Measurements from ENCODE around the gene SRRM1. TPM values are rescaled to one million over a fixed set of nuclear protein-coding genes. Genes with fewer than 3 reads are reported as not detected.

The SRRM1 gene, protein sequence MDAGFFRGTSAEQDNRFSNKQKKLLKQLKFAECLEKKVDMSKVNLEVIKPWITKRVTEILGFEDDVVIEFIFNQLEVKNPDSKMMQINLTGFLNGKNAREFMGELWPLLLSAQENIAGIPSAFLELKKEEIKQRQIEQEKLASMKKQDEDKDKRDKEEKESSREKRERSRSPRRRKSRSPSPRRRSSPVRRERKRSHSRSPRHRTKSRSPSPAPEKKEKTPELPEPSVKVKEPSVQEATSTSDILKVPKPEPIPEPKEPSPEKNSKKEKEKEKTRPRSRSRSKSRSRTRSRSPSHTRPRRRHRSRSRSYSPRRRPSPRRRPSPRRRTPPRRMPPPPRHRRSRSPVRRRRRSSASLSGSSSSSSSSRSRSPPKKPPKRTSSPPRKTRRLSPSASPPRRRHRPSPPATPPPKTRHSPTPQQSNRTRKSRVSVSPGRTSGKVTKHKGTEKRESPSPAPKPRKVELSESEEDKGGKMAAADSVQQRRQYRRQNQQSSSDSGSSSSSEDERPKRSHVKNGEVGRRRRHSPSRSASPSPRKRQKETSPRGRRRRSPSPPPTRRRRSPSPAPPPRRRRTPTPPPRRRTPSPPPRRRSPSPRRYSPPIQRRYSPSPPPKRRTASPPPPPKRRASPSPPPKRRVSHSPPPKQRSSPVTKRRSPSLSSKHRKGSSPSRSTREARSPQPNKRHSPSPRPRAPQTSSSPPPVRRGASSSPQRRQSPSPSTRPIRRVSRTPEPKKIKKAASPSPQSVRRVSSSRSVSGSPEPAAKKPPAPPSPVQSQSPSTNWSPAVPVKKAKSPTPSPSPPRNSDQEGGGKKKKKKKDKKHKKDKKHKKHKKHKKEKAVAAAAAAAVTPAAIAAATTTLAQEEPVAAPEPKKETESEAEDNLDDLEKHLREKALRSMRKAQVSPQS
- total RNA-seq: 100 to 1,000 TPM; 183 to 191 TPM

DNA sequence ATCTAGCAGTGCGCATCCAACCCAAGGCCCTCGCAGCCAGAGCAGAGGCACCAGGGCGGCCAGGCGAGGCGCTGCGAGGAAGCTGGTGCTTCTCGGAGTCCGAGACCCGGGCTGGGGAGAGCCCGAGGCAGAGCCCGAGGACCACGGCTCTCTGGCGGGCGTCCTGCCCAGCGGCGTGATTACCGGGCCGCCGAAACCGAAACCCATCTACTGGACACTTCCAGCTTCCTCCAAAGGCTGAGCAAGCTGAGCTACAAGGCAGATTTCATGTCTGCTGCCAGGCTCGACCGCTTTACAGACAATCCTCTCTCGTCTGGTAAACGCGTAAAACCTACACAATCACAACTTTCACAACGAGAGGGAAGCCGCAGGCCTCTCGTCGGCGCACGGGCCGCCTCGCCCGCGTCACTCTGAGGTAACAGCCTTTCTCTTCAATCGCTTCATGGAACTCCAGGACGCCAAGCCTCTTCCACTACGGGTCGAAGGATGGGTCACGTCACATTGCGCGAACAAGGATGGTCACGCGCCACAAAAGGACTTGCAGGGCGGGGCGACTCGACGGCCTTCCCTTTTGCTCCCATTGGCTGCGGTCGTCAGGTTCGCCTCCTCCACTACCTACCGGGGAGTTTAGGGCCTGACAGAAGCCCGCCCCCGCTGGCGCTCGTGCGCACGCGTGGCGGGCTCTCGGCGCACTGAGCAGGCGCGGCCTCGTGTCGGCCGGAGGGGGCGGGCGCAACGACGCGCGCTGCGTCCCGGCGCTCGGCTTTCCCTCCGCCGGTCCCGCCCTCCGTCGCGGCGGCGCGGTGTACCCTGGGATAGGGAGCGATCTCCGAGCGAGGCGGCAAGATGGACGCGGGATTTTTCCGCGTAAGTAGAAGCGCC lies at the start of gene SRRM1:
Gene SRRM1 (plus strand): TSS at position 822 of the 882 bp plus-strand sequence. CDS start 25 bp downstream, at position 847.
- peak; percentile 99 for DNase-seq
- Mint-ChIP-seq H3K9me3 (no peaks in the 10 kb centered on the region), H3K4me3 (peak within 1 kb of the TSS; percentile 97), H3K4me1 (peaks cover 50% of the 10 kb centered on the region), H3K27me3 (no peaks in the 10 kb centered on the region), H3K36me3 (ENCODE audit: low read depth) (peaks cover 30% of the 10 kb centered on the region), H3K27ac (peak within 1 kb of the TSS; percentile 100)
- ChIA-PET CTCF (interaction anchor here (0.5 to 1.2 kb wide), 7 partner anchors 12 to 444 kb away, joined by 3 to 4 read pairs (median 3); partner anchors contain the start of gene NIPAL3), POLR2A (interaction anchor here (0.6 to 0.7 kb wide), 2 partner anchors 178 to 265 kb away, joined by 3 to 4 read pairs; no protein-coding TSS in a partner anchor)

DNA sequence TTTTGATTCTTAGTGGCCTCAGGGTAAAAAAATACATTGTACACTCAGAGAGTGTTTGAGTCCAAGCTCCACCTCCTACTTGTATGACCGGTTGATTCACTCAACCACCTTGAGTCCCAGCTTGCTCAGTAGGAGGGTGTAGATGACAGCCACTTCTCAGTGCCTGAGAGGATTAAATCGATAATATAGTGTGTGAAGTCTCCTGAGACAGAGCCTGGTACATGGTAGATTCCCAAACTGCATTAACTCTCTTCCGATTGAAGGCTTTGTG lies 48.8 kb upstream of the SRRM1 start:
- no peak overlapping the region for H3K27ac Mint-ChIP-seq
- H3K36me3 Mint-ChIP-seq (ENCODE audit: low read depth): no peaks in the 10 kb centered on the region
- H3K9me3 Mint-ChIP-seq: no peaks in the 10 kb centered on the region
- no peak overlapping the region for H3K4me3 Mint-ChIP-seq
- no peaks in the 10 kb centered on the region for H3K4me1 Mint-ChIP-seq
- no peak for DNase-seq
- H3K27me3 Mint-ChIP-seq: peaks cover 6% of the 10 kb centered on the region
- ChIA-PET CTCF (no interaction called here), POLR2A (no interaction called here)

DNA sequence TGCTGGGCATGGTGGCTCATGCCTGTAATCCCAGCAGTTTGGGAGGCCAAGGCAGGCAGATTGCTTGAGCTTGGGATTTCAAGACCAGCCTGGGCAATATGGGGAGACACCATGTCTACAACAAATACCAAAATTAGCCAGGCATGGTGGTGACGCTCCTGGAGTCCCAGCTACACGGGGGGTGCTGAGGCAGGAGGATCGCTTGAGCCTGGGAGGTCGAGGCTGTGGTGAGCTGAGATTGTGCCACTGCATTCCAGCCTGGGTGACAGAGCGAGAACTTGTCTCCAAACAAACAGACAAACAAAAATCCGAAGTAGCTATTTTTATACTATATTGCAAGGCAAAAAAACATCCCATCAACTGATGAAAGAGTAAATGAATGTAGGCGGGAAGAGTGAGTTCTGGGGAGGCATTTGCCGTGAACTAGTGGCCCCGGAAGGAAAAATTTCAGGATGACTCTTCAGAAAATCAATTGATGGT lies 46.7 kb upstream of the SRRM1 start:
- ChIA-PET CTCF (interaction anchor here (0.6 to 2.5 kb wide), 5 partner anchors 9 to 623 kb away, joined by 3 to 8 read pairs (median 3); no protein-coding TSS in a partner anchor), POLR2A (no interaction called here)
- Mint-ChIP-seq H3K36me3 (ENCODE audit: low read depth) (no peaks in the 10 kb centered on the region), H3K27ac (no peak overlapping the region), H3K4me3 (no peak overlapping the region), H3K27me3 (peaks cover 6% of the 10 kb centered on the region), H3K4me1 (no peaks in the 10 kb centered on the region), H3K9me3 (no peaks in the 10 kb centered on the region)
- DNase-seq: no peak

DNA sequence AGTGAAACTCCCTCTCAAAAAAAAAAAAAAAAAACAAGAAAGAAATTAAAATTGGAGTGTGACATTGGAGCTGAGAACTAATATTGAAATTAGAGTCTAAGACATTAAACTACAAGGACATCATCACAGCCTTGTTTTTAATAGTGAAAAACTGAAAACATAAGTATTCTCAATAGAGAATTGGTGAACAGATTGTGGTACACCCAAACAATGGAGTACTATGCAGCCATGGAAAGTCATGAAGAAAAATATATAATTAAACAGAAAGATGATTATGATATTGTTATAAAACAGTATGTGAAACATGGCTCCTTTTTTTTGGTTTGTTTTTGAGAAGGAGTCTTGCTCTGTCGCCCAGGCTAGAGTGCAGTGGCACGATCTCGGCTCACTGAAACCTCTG lies 43.8 kb upstream of the SRRM1 start:
- no peak overlapping the region for H3K27ac Mint-ChIP-seq
- no peaks in the 10 kb centered on the region for H3K4me1 Mint-ChIP-seq
- no peak for DNase-seq
- no peaks in the 10 kb centered on the region for H3K9me3 Mint-ChIP-seq
- no peaks in the 10 kb centered on the region for H3K36me3 Mint-ChIP-seq (ENCODE audit: low read depth)
- ChIA-PET POLR2A (no interaction called here), CTCF (interaction anchor here (0.7 kb wide), 1 partner anchor 57 kb away, joined by 3 read pairs; no protein-coding TSS in a partner anchor)
- H3K4me3 Mint-ChIP-seq: no peak overlapping the region
- peaks cover 6% of the 10 kb centered on the region for H3K27me3 Mint-ChIP-seq

DNA sequence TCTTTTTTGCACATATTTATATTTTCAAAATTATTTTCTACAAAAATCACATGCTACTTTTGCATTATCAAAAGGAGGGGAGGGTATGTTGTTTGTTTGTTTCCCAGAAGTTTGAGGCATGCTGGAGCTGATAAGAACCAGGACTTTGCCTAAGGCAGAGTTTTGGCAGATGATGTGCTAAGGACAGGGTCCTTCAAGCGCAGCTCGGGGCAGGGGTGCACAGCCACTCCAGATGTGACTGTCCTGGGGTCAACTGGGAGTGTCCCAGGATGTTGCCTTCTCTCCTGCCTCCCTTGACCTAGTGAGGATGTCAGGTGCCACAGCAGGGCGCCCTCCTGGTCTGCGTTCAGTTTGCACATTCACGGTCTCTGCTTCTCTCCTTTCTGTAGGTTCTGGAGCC lies 42.6 kb upstream of the SRRM1 start:
- Mint-ChIP-seq H3K36me3 (ENCODE audit: low read depth) (no peaks in the 10 kb centered on the region), H3K27me3 (peaks cover 3% of the 10 kb centered on the region), H3K4me3 (no peak overlapping the region), H3K4me1 (no peaks in the 10 kb centered on the region), H3K9me3 (no peaks in the 10 kb centered on the region), H3K27ac (no peak overlapping the region)
- no peak for DNase-seq
- ChIA-PET POLR2A (no interaction called here), CTCF (interaction anchor here (0.9 kb wide), 1 partner anchor 14 kb away, joined by 4 read pairs; no protein-coding TSS in a partner anchor)

DNA sequence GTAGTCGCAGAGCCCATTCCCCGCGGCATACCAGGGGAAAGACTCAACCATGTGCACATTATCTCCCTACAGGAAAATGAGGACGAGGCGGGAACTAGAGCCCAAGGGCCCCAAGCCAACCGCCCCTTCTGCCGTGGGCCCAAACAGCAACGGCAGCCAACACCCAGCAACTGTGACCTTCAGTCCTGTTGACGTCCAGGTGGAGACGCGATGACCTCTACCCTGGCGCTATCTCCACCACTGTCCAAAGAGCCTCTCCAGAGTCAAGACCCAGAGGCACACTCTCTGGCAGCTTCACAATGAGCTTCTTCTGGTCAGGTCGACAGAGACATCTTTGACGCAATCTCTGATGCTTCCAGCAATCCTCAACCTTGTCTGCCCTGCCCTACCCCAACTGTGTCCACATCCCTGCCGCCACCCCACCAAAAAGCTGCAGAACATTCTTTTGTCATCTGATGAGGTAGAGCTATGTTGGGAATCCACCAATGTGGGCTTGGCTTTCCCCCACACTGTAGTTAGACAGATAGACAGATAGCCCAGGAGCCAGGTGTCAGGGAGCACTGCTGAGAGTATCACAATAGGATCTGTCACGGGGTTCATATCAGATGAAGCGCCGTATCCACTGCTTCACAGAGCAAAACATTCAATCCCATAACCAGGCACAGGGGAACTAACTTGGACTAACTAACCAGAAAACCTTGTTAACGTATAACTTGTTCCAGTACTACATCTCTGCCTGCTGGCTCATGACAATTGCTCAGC lies 37.4 kb upstream of the SRRM1 start:
- ChIA-PET POLR2A (no interaction called here), CTCF (no interaction called here)
- Mint-ChIP-seq H3K4me3 (no peak overlapping the region), H3K36me3 (ENCODE audit: low read depth) (no peaks in the 10 kb centered on the region), H3K27me3 (peaks cover 5% of the 10 kb centered on the region), H3K27ac (no peak overlapping the region), H3K9me3 (no peaks in the 10 kb centered on the region), H3K4me1 (no peaks in the 10 kb centered on the region)
- DNase-seq: no peak

DNA sequence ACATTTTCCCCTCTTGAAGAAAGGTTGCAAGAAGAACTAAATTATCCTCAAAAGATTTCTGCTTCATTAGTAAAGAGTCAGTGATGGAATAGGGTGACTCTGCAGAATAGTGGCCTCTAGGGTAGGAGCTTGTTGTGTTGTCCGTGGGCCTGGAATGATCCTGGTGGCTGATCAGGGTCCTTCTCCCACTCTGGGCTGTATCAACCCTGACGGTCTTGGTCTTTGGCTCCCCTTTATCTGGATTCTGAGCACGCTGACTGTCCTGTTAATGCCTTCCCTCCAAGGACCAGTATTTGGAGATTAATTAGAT lies 36.9 kb upstream of the SRRM1 start:
- ChIA-PET POLR2A (no interaction called here), CTCF (no interaction called here)
- Mint-ChIP-seq H3K4me1 (no peaks in the 10 kb centered on the region), H3K4me3 (no peak overlapping the region), H3K36me3 (ENCODE audit: low read depth) (no peaks in the 10 kb centered on the region), H3K27me3 (peaks cover 7% of the 10 kb centered on the region), H3K9me3 (no peaks in the 10 kb centered on the region), H3K27ac (no peak overlapping the region)
- no peak for DNase-seq

DNA sequence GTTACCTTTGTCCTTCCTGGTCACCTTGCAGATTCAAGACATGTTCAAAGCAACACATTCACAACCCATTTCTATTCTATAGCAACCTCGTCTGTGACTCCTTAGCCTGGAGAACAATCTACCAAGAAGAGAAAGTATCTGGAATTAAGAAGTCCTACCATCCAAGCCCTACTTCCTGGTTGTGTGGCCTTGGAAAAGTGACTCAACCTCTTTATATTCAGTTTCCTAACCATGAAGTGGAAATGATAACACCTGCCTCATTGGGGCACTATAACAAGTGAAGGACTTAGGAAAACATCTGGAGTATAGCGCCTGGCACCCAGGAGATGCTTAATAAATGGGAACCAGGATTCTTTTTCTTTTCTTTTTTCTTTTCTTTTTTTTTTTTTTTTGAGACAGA lies 36.5 kb upstream of the SRRM1 start:
- POLR2A ChIA-PET: no interaction called here

DNA sequence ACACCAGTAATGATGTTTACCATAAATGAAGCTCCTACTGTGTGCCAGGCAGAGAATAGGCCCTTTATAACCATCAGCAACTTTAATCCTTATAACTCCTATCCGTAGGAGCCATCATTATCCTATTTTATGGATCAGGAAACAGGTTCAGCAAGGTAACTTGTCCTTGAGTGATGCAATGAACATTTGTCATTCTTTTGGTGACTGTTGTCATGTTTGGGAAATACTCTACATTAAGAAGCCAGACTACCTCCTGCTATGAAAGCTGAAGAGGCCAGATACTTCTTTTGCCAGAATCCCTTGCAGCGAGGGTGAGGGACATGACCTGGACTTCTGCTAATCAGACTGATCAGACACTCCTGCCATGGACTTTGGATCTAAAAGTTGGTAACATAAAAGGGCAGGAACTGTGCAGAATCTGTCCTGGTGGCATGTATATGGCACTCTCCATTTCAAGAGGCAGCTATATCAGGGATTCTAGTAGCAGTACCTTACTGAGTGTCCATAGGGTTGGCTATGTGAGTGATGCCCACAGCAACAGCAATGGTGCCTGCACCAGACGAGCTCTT lies 33.1 kb upstream of the SRRM1 start:
- H3K27ac Mint-ChIP-seq: no peak overlapping the region
- CTCF ChIA-PET: interaction anchor here (0.7 to 1.1 kb wide), 2 partner anchors 10 to 30 kb away, joined by 3 to 4 read pairs; no protein-coding TSS in a partner anchor
- H3K27me3 Mint-ChIP-seq: peaks cover 13% of the 10 kb centered on the region
- no peak for DNase-seq
- H3K4me3 Mint-ChIP-seq: no peak overlapping the region
- no peaks in the 10 kb centered on the region for H3K9me3 Mint-ChIP-seq
- H3K36me3 Mint-ChIP-seq (ENCODE audit: low read depth): no peaks in the 10 kb centered on the region
- H3K4me1 Mint-ChIP-seq: no peaks in the 10 kb centered on the region
- POLR2A ChIA-PET: no interaction called here

More for the DNA sequence above, 36.5 kb upstream of the SRRM1 start:
- no peaks in the 10 kb centered on the region for H3K4me1 Mint-ChIP-seq
- no peaks in the 10 kb centered on the region for H3K36me3 Mint-ChIP-seq (ENCODE audit: low read depth)
- peaks cover 10% of the 10 kb centered on the region for H3K27me3 Mint-ChIP-seq
- CTCF ChIA-PET: no interaction called here
- DNase-seq: no peak
- H3K9me3 Mint-ChIP-seq: no peaks in the 10 kb centered on the region
- H3K4me3 Mint-ChIP-seq: no peak overlapping the region
- no peak overlapping the region for H3K27ac Mint-ChIP-seq

DNA sequence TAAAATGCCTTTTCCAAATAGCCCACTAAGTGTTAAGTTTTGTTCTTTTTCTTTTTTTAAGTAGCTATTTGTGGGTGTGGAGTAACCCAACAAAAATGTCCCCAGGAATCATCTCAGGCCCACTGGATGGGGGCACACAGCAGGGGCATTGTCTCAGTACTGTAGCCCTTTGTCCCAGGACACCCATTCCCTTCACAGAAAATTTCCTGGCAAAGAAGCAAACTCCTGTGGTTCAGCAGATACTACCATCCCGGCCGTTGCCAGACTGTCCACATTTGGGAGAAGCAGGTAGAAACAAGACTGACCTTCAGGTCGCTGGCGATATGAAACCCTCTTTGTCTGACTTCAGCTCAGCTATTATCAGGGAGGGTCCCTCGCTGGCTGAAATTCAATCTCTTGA lies 23.7 kb upstream of the SRRM1 start:
- Mint-ChIP-seq H3K27ac (no peak overlapping the region), H3K27me3 (peaks cover 41% of the 10 kb centered on the region), H3K4me3 (no peak overlapping the region), H3K36me3 (ENCODE audit: low read depth) (no peaks in the 10 kb centered on the region), H3K9me3 (no peaks in the 10 kb centered on the region), H3K4me1 (no peaks in the 10 kb centered on the region)
- POLR2A ChIA-PET: no interaction called here
- CTCF ChIA-PET: interaction anchor here (1.2 kb wide), 1 partner anchor 75 kb away, joined by 3 read pairs; no protein-coding TSS in a partner anchor
- DNase-seq: no peak

DNA sequence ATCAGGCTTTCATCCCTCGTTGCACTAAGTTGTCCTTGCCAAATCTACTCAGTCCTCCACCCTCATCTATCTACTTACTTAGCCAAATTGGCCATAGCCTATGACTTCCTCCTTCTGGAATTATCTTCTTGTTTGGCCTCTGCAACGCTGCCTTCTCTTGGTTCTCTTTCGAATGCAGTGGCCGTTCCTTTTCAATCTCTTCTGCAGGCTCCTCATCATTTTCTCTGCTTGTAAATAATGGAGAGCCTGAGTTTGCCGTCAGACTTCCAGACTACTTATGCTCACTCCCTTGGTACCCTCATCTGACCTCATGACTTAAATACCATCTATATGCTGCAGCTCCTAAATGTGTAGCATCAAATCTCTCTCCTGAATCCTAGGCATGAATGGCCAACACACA lies 22.4 kb upstream of the SRRM1 start:
- no peak for DNase-seq
- POLR2A ChIA-PET: no interaction called here
- Mint-ChIP-seq H3K27me3 (peaks cover 43% of the 10 kb centered on the region), H3K9me3 (no peaks in the 10 kb centered on the region), H3K4me1 (no peaks in the 10 kb centered on the region), H3K27ac (no peak overlapping the region), H3K36me3 (ENCODE audit: low read depth) (no peaks in the 10 kb centered on the region), H3K4me3 (no peak overlapping the region)
- CTCF ChIA-PET: interaction anchor here (1.0 to 1.3 kb wide), 3 partner anchors 11 to 205 kb away, joined by 3 to 4 read pairs (median 3); partner anchors contain the start of gene NIPAL3

Measured in activated CD4-positive, alpha-beta T cell treated with anti-CD3 and anti-CD28 coated beads, Interleukin-2, amount 10 ng/mL, durations not matched to agents 7 days and 5 days (primary cell).